Ectodermal cell (in vitro differentiated cells): ENCODE data around the gene GNB5.

ENCODE experiments used
- H3K27ac ChIP-seq: 2 replicates; pipeline ENCODE4 v1.7.0; 2013; ENCODE audit warnings: mild to moderate bottlenecking, low read depth, low read length; ENCODE audit not compliant: insufficient read depth, poor library complexity, severe bottlenecking
- H3K27me3 ChIP-seq: 2 replicates; pipeline ENCODE4 v1.7.0; 2013; ENCODE audit warnings: mild to moderate bottlenecking, low read length; ENCODE audit not compliant: insufficient read depth, control insufficient read depth, poor library complexity, severe bottlenecking
- H3K36me3 ChIP-seq: one replicate; pipeline ENCODE4 v1.7.0; 2013; ENCODE audit warnings: low read length; ENCODE audit not compliant: control insufficient read depth, insufficient read depth
- H3K4me1 ChIP-seq: one replicate; pipeline ENCODE4 v1.7.0; 2013; ENCODE audit warnings: low read length; ENCODE audit not compliant: control insufficient read depth, insufficient read depth
- H3K4me3 ChIP-seq: 2 replicates; pipeline ENCODE4 v1.7.0; 2013; ENCODE audit warnings: low read depth, low read length, control low read depth; ENCODE audit not compliant: insufficient read depth
- H3K9me3 ChIP-seq: 2 replicates; pipeline ENCODE4 v1.7.0; 2013; ENCODE audit warnings: mild to moderate bottlenecking, low read length, moderate library complexity; ENCODE audit not compliant: control insufficient read depth
- WGBS, 2 experiments: methylation state at CpG; one replicate each; pipeline ENCODE4 v1.1.7; 2013; ENCODE audit warnings: missing lambda C conversion rate in 2 of 2; 5-methylcytosine and 5-hydroxymethylcytosine counted together

GNB5 gene

DNA sequence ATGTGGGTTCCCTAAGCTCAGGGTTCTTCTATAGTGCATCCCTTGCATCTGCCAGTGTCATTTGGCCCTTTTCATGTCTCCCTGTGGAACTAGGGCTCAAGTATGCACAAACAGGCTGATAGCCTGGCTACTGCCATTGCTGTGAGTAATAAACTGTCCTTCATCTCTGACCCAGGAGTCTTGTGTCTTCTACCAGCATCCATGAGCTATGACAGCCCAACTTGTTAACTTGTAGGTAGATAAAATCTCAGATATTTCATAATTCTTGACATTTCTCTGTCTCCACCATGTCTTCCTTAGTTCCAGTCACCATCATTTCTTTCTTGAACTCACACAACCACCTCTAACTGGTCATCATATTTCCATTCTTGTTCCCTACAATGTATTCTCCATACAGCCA, 59.1 kb downstream of the GNB5 start:
- Histone ChIP-seq H3K27ac (no peak overlapping the region), H3K4me3 (no peak overlapping the region), H3K9me3 (no peaks in the 10 kb centered on the region), H3K36me3 (no peaks in the 10 kb centered on the region), H3K4me1 (no peaks in the 10 kb centered on the region), H3K27me3 (no peaks in the 10 kb centered on the region)

DNA sequence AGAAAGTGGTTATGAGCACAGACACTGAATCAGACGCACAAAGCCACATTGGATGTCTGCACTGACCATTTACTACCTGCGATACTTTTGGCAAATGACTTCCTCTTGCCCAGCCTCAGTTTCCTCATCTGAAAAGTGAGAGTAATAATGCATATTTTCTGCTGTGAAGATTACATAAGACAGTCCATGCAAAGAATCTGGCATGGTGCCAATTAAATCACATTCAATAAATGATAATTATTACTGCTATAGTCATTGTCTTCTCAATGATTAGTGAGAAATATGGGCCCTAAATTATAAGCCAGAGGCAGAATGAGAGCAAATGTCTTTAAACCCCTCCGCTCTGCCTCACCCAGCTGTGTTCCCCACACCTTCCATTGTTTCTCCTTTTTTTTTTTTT, 62.6 kb downstream of the GNB5 start:
- WGBS, 2 experiments, result 90 to 96% methylated on average over 3 of the region's 3 CpGs

DNA sequence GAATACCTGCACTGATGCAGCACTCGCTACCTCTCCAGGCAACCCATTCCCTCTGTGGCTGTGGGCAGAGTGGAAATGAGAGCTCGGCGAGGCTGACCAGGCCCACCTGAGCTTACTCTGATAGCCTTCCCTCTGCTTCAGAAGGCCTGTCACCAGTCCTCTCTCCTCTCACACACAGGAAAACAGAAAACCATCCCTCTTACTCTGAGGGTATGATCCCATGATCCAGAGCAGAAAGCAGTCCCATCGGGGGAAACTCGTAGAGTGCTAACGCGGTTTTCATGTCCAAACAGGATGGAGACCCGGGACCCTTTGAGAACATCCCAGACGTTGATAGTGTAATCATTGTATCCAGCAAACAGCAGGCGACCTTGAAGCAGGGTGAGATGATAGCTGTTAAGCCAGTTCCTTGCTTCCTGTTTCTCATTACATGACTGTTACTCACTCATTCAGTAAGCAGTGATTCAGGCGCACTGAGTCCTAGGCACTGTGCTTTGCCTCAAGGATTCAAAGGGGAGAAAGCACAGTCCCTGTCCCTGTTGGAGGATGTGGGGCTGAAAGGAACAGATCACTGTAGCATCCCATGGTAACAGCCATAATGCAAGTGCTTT, 66.8 kb downstream of the GNB5 start:
- H3K4me3 ChIP-seq, result no peak overlapping the region
- H3K9me3 ChIP-seq, result no peaks in the 10 kb centered on the region
- 94 to 95% methylated on average over 11 of the region's 11 CpGs for WGBS, 2 experiments
- no peak overlapping the region for H3K27ac ChIP-seq
- H3K4me1 ChIP-seq, result no peaks in the 10 kb centered on the region
- no peaks in the 10 kb centered on the region for H3K27me3 ChIP-seq
- no peaks in the 10 kb centered on the region for H3K36me3 ChIP-seq

More for the DNA sequence above, 62.6 kb downstream of the GNB5 start:
- Histone ChIP-seq H3K36me3 (no peaks in the 10 kb centered on the region), H3K9me3 (no peaks in the 10 kb centered on the region), H3K4me3 (no peak overlapping the region), H3K27me3 (no peaks in the 10 kb centered on the region), H3K4me1 (no peaks in the 10 kb centered on the region), H3K27ac (no peak overlapping the region)

DNA sequence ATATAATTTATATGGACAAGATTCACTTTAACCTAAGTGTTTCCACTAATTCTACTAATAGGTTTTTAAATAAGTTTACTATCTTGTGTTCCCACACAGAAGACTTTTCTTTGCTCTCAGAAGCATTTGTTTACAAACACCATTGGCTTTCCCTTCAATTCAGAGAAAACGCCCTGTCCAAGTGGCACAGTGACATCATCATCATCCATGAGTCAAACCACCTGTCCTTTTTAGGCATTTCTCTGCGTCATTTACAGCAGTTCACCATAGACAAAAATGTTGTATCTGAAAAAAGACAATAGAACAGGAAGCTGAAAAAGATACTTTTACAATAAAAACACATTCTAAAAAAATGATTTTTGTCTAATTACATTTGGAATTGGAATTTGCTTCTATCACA, 69.3 kb downstream of the GNB5 start:
- H3K36me3 ChIP-seq, result no peaks in the 10 kb centered on the region
- H3K4me1 ChIP-seq, result no peaks in the 10 kb centered on the region
- 88 to 90% methylated on average over 2 of the region's 2 CpGs for WGBS, 2 experiments
- no peaks in the 10 kb centered on the region for H3K27me3 ChIP-seq
- H3K9me3 ChIP-seq, result no peaks in the 10 kb centered on the region
- no peak overlapping the region for H3K4me3 ChIP-seq
- no peak overlapping the region for H3K27ac ChIP-seq

DNA sequence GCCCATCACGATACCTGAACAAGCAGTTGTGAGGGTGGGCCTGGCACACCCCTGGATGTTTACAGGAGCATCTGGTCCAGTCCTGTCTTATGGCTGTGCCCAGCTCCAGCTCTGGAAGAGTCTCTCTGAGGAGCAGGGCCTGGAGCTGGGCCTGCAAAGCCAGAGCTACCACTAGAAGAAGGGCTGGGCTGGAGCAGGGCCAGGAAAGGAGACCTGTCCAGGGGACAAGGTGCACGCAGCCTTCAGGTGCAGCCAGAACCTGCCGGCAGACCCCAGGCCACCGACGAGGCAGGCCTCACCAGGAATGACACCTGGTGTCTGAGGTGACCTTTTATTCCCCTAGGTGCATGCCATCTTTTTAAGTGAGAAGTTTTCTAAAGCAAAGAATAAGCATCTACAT, 70.2 kb downstream of the GNB5 start:
- H3K4me1 ChIP-seq, result no peaks in the 10 kb centered on the region
- 93 to 95% methylated on average over 5 of the region's 5 CpGs for WGBS, 2 experiments
- H3K36me3 ChIP-seq, result no peaks in the 10 kb centered on the region
- no peak overlapping the region for H3K27ac ChIP-seq
- H3K4me3 ChIP-seq, result no peak overlapping the region
- H3K9me3 ChIP-seq, result no peaks in the 10 kb centered on the region
- no peaks in the 10 kb centered on the region for H3K27me3 ChIP-seq

DNA sequence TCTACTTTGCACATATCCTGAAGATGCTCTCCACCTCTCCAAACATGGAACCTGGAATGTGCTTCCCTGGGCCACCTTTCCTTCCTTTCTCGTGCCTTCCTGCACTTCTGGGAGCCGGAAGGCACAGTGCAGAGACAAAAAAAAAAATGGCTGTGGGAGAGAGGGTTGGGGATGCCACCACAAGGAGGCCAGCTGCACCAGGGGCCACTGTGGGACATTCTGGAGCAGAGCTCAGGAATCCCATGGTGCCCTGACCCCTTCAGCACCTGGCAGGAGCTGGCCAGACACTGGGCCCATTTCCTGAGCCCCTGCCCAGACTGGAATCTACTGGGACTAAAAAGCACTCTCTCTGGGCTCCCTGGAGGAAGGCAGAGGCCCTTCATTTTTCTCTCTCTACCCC, 70.7 kb downstream of the GNB5 start:
- no peaks in the 10 kb centered on the region for H3K27me3 ChIP-seq
- H3K9me3 ChIP-seq, result no peaks in the 10 kb centered on the region
- no peaks in the 10 kb centered on the region for H3K36me3 ChIP-seq
- H3K4me3 ChIP-seq, result no peak overlapping the region
- no peak overlapping the region for H3K27ac ChIP-seq
- 87 to 93% methylated on average over 2 of the region's 2 CpGs for WGBS, 2 experiments
- no peaks in the 10 kb centered on the region for H3K4me1 ChIP-seq

DNA sequence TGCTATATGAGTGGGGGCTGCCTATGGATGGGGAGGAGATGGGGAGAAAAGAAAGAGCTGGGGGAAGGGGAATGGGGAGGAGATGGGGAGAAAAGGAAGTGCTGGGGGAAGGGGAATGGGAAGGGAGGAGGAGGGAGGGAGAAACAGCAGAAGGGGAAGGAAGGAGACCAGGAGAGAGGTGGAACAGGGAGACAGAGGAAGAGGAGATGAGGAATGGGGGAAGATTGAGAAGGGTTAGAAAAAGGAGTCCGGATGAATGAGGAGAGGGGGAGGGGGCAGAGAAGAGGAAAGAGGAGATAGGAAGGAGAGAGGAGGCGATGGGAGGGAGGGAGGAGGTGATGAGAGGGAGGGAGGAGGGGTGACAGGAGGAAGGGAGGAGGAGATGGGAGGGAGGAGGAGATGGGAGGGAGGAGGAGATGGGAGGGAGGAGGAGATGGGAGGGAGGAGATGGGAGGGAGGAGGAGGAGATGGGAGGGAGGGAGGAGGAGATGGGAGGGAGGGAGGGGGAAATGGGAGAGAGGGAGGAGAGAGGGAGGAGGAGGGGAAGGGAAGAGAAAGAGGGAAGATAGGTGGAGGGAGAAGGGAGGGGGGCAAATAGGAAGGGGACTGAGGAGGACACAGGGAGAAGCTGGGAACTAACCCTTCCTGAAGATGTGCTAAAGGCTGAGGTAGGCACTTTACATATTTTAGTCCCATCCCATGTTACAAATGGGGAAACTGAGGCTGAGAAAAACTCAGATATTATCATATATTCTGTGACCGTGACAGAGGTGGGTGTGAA, 72.0 kb downstream of the GNB5 start:
- Histone ChIP-seq H3K36me3 (no peaks in the 10 kb centered on the region), H3K4me3 (no peak overlapping the region), H3K27ac (no peak overlapping the region), H3K9me3 (no peaks in the 10 kb centered on the region), H3K4me1 (no peaks in the 10 kb centered on the region), H3K27me3 (peaks cover under 1% of the 10 kb centered on the region)
- WGBS, 2 experiments, result 66 to 75% methylated on average over 3 of the region's 3 CpGs

DNA sequence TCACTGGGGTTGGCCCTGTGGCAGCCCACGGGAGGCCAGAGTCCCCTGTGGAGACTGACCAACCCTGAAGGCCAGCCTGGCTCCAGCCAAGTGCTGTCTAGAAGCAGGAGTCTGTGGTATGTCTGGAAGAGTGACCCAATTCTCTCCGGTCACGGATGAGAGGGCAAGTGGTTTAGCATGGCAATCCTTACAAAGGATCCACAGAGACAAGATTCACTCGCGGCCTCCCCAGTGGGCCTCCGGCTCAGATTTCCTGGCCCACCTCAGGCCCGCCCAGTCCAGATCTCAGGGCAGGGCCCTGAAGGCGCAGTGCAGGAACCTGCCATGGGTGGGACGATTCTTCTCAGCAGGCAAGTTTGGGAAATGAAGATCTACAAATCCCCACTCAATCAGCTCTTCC, 73.6 kb downstream of the GNB5 start:
- Histone ChIP-seq H3K9me3 (no peaks in the 10 kb centered on the region), H3K4me3 (no peak overlapping the region), H3K4me1 (no peaks in the 10 kb centered on the region), H3K27me3 (peaks cover 16% of the 10 kb centered on the region), H3K27ac (no peak overlapping the region), H3K36me3 (no peaks in the 10 kb centered on the region)
- 86 to 91% methylated on average over 9 of the region's 9 CpGs for WGBS, 2 experiments

DNA sequence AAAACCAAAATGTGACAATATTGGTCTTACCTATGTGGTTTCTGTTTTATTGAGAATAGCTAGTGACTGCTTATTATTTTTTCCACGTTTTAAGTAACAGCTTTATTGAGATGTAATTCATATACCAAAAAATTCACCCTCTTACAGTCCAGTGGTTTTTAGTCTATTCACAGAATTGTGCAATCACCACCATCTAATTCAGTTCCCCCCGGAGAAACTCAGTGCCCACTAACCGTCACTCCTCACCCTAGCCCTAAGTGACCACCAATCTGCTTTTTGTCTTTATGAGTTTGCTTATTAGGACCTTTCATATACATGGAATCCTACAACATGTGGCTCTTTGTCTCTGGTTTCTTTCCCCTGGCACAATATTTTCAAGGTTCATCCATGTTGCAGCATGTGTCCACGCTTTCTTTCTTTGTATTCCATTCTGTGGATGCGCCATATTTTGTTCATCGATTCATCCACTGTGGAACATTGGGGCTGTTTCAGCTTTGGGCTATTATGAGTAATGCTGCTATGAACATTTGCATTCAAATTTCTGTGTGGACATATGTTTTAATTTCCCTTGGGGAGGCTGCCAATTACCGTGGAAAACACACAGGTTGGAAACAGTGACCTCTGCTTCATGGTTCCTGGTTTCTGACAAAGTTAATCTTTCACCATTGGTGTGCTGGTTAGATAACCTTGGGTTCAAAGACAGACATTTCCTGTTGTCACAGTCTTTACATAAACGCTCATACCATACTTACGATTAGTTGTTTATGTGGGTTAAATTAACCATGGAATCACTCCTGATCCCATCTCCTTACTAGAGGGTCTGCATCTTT, 75.4 kb downstream of the GNB5 start:
- H3K27me3 ChIP-seq, result peaks cover 34% of the 10 kb centered on the region
- 92 to 93% methylated on average over 8 to 9 of the region's 9 CpGs for WGBS, 2 experiments
- H3K4me1 ChIP-seq, result no peaks in the 10 kb centered on the region
- no peak overlapping the region for H3K4me3 ChIP-seq
- H3K9me3 ChIP-seq, result no peaks in the 10 kb centered on the region
- H3K27ac ChIP-seq, result no peak overlapping the region
- no peaks in the 10 kb centered on the region for H3K36me3 ChIP-seq
